GM19025 (cell line): ENCODE measurements around the gene GRIK1.

Experiments used
- ATAC-seq: cut with Tn5 transposase; IDR thresholded peaks from one replicate; pipeline ENCODE4 v1.9.1; 2021; ENCODE audit warnings: mild to moderate bottlenecking, low read depth, moderate library complexity; ENCODE audit not compliant: unreplicated experiment

Gene GRIK1

GRCh38 chr21:29726044-29726443 is 213.8 kb downstream of the GRIK1 start:
- no peak for ATAC-seq

- no peak for ATAC-seq
These were observed 214.6 kb downstream of the GRIK1 start for GRCh38 chr21:29725025-29725736.

- no peak for ATAC-seq
These were observed 217.8 kb downstream of the GRIK1 start for GRCh38 chr21:29721964-29722363.

GRCh38 chr21:29721221-29721620 is 218.6 kb downstream of the GRIK1 start:
- ATAC-seq = no peak

- no peak for ATAC-seq
These were observed 220.3 kb downstream of the GRIK1 start for GRCh38 chr21:29719521-29719920.

- no peak for ATAC-seq
These were observed 221.5 kb downstream of the GRIK1 start for GRCh38 chr21:29718081-29718815.

GRCh38 chr21:29717659-29718058 is 222.1 kb downstream of the GRIK1 start:
- ATAC-seq = no peak

- no peak for ATAC-seq
These were observed 223.0 kb downstream of the GRIK1 start for GRCh38 chr21:29716753-29717152.

GRCh38 chr21:29715089-29715488 is 224.7 kb downstream of the GRIK1 start:
- ATAC-seq = no peak

- ATAC-seq = no peak
These were observed 227.0 kb downstream of the GRIK1 start for GRCh38 chr21:29712818-29713217.

GRCh38 chr21:29711236-29711635 is 228.6 kb downstream of the GRIK1 start:
- no peak for ATAC-seq

GRCh38 chr21:29710498-29710897 is 229.3 kb downstream of the GRIK1 start:
- ATAC-seq = no peak

GRCh38 chr21:29708401-29708800 is 231.4 kb downstream of the GRIK1 start:
- no peak for ATAC-seq

GRCh38 chr21:29704719-29705118 is 235.1 kb downstream of the GRIK1 start:
- no peak for ATAC-seq

GRCh38 chr21:29701676-29702075 is 238.1 kb downstream of the GRIK1 start:
- ATAC-seq = no peak

- no peak for ATAC-seq
These were observed 242.1 kb downstream of the GRIK1 start for GRCh38 chr21:29697555-29698193.

GRCh38 chr21:29696937-29697336 is 242.9 kb downstream of the GRIK1 start:
- no peak for ATAC-seq

GRCh38 chr21:29691616-29692491 is 247.9 kb downstream of the GRIK1 start:
- ATAC-seq = no peak

- no peak for ATAC-seq
These were observed 250.0 kb downstream of the GRIK1 start for GRCh38 chr21:29689753-29690152.

GRCh38 chr21:29684106-29684505 is 255.7 kb downstream of the GRIK1 start:
- no peak for ATAC-seq

GRCh38 chr21:29682800-29683199 is 257.0 kb downstream of the GRIK1 start:
- ATAC-seq = no peak
